Measurements from ENCODE around the gene MSRB3. TPM values are rescaled to one million over a fixed set of nuclear protein-coding genes. Genes with fewer than 3 reads are reported as not detected.

Gene MSRB3
- polyA plus RNA-seq, 1 donor from 2014 or later: 0.19 TPM

DNA sequence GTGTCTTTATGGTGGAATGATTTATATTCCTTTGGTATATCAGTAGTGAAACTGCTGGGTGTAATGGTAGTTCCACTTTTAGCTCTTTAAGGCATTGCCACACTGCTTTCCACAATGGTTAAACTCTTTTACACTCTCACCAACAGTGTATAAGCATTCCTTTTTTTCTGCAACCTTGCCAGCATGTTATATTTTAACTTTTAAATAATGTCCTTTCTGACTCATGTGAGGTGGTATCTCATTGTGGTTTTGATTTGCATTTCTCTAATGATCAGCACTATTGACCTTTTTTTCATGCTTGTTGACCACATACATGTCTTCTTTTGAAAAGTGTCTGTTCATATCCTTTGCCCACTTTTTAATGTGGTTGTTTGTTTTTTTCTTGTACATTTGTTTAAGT, 142.5 kb downstream of the MSRB3 start:
- no peaks in the 10 kb centered on the region for H3K9me2 ChIP-seq (ENCODE audit: insufficient read depth, low read length)
- no peak overlapping the region for H3K4me3 ChIP-seq (ENCODE audit: low read length)
- H4K20me1 ChIP-seq (ENCODE audit: insufficient read depth): no peaks in the 10 kb centered on the region
- no peaks in the 10 kb centered on the region for H3K27me3 ChIP-seq (ENCODE audit: insufficient read depth, low read depth, low read length)
- H3K27ac ChIP-seq (ENCODE audit: low read length): no peak overlapping the region
- H3F3A ChIP-seq (ENCODE audit: insufficient read depth, low read length, poor library complexity, severe bottlenecking): no peaks in the 10 kb centered on the region
- H2AFZ ChIP-seq (ENCODE audit: low read depth, low read length): no peak overlapping the region
- no peak overlapping the region for H3K4me2 ChIP-seq (ENCODE audit: low read length)
- TF ChIP-seq EZH2 (IDR thresholded peaks at IDR 0.05; ENCODE audit: borderline replicate concordance, insufficient read depth, low read length, poor library complexity, severe bottlenecking) (no peak), EP300 (conservative IDR thresholded peaks at IDR 0.05; ENCODE audit: poor library complexity, severe bottlenecking) (no peak), TAF1 (IDR thresholded peaks at IDR 0.05; ENCODE audit: low read depth) (no peak), RAD21 (conservative IDR thresholded peaks at IDR 0.05) (no peak), POLR2AphosphoS5 (IDR thresholded peaks at IDR 0.05) (no peak), MXI1 (conservative IDR thresholded peaks at IDR 0.05; ENCODE audit: poor library complexity, severe bottlenecking) (no peak), SMC3 (conservative IDR thresholded peaks at IDR 0.05; ENCODE audit: poor library complexity) (no peak)
- TF ChIP-seq, protein P1, sequence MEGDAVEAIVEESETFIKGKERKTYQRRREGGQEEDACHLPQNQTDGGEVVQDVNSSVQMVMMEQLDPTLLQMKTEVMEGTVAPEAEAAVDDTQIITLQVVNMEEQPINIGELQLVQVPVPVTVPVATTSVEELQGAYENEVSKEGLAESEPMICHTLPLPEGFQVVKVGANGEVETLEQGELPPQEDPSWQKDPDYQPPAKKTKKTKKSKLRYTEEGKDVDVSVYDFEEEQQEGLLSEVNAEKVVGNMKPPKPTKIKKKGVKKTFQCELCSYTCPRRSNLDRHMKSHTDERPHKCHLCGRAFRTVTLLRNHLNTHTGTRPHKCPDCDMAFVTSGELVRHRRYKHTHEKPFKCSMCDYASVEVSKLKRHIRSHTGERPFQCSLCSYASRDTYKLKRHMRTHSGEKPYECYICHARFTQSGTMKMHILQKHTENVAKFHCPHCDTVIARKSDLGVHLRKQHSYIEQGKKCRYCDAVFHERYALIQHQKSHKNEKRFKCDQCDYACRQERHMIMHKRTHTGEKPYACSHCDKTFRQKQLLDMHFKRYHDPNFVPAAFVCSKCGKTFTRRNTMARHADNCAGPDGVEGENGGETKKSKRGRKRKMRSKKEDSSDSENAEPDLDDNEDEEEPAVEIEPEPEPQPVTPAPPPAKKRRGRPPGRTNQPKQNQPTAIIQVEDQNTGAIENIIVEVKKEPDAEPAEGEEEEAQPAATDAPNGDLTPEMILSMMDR (IDR thresholded peaks at IDR 0.05; ENCODE audit: poor library complexity, severe bottlenecking): no peak
- TF ChIP-seq, protein P2, sequence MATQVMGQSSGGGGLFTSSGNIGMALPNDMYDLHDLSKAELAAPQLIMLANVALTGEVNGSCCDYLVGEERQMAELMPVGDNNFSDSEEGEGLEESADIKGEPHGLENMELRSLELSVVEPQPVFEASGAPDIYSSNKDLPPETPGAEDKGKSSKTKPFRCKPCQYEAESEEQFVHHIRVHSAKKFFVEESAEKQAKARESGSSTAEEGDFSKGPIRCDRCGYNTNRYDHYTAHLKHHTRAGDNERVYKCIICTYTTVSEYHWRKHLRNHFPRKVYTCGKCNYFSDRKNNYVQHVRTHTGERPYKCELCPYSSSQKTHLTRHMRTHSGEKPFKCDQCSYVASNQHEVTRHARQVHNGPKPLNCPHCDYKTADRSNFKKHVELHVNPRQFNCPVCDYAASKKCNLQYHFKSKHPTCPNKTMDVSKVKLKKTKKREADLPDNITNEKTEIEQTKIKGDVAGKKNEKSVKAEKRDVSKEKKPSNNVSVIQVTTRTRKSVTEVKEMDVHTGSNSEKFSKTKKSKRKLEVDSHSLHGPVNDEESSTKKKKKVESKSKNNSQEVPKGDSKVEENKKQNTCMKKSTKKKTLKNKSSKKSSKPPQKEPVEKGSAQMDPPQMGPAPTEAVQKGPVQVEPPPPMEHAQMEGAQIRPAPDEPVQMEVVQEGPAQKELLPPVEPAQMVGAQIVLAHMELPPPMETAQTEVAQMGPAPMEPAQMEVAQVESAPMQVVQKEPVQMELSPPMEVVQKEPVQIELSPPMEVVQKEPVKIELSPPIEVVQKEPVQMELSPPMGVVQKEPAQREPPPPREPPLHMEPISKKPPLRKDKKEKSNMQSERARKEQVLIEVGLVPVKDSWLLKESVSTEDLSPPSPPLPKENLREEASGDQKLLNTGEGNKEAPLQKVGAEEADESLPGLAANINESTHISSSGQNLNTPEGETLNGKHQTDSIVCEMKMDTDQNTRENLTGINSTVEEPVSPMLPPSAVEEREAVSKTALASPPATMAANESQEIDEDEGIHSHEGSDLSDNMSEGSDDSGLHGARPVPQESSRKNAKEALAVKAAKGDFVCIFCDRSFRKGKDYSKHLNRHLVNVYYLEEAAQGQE (IDR thresholded peaks at IDR 0.05; ENCODE audit: borderline replicate concordance): no peak
- H3K36me3 ChIP-seq (ENCODE audit: insufficient read depth, low read length): no peaks in the 10 kb centered on the region
- H3K9me3 ChIP-seq (ENCODE audit: low read length): peaks cover 6% of the 10 kb centered on the region
- no peak overlapping the region for H3K9ac ChIP-seq (ENCODE audit: low read length)
- no peaks in the 10 kb centered on the region for H3K79me2 ChIP-seq (replicated peaks; ENCODE audit: insufficient read depth, low read length)

DNA sequence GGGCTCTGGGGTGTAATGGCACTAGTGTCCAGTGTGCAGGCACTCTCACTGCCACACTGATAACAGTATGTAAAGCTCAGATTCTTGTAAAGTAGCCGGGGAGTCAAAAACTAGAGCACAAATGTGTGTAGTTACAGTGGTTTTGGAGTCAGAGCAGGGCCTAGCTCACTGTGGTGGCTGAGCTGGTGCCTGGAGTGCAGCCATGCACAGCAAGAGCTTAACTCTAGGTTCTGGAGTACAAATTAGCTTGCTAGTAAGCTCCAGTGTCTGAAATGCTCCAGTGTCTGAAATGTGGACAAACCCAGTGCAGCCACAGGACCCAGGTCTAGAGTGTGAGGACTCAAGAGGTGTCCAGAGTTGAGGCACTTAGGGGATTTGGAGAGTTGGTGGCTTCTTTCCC, 149.2 kb downstream of the MSRB3 start:
- H3K9ac ChIP-seq (ENCODE audit: low read length): no peak overlapping the region
- H3K27me3 ChIP-seq (ENCODE audit: insufficient read depth, low read depth, low read length): no peaks in the 10 kb centered on the region
- no peaks in the 10 kb centered on the region for H3K79me2 ChIP-seq (replicated peaks; ENCODE audit: insufficient read depth, low read length)
- no peaks in the 10 kb centered on the region for H3K9me2 ChIP-seq (ENCODE audit: insufficient read depth, low read length)
- H3K36me3 ChIP-seq (ENCODE audit: insufficient read depth, low read length): no peaks in the 10 kb centered on the region
- no peaks in the 10 kb centered on the region for H3F3A ChIP-seq (ENCODE audit: insufficient read depth, low read length, poor library complexity, severe bottlenecking)
- no peak overlapping the region for H3K27ac ChIP-seq (ENCODE audit: low read length)
- no peak overlapping the region for H3K4me3 ChIP-seq (ENCODE audit: low read length)
- no peak overlapping the region for H2AFZ ChIP-seq (ENCODE audit: low read depth, low read length)
- no peaks in the 10 kb centered on the region for H3K9me3 ChIP-seq (ENCODE audit: low read length)
- no peak for TF ChIP-seq EP300 (conservative IDR thresholded peaks at IDR 0.05; ENCODE audit: poor library complexity, severe bottlenecking)
- TF ChIP-seq MXI1 (conservative IDR thresholded peaks at IDR 0.05; ENCODE audit: poor library complexity, severe bottlenecking): no peak
- TF ChIP-seq SMC3 (conservative IDR thresholded peaks at IDR 0.05; ENCODE audit: poor library complexity): no peak
- TF ChIP-seq RAD21 (conservative IDR thresholded peaks at IDR 0.05): no peak
- TF ChIP-seq, protein P1 (IDR thresholded peaks at IDR 0.05; ENCODE audit: poor library complexity, severe bottlenecking): no peak
- TF ChIP-seq EZH2 (IDR thresholded peaks at IDR 0.05; ENCODE audit: borderline replicate concordance, insufficient read depth, low read length, poor library complexity, severe bottlenecking): no peak
- no peak for TF ChIP-seq POLR2AphosphoS5 (IDR thresholded peaks at IDR 0.05)
- TF ChIP-seq TAF1 (IDR thresholded peaks at IDR 0.05; ENCODE audit: low read depth): no peak
- TF ChIP-seq, protein P2 (IDR thresholded peaks at IDR 0.05; ENCODE audit: borderline replicate concordance): no peak
- no peaks in the 10 kb centered on the region for H4K20me1 ChIP-seq (ENCODE audit: insufficient read depth)
- H3K4me2 ChIP-seq (ENCODE audit: low read length): no peak overlapping the region
